Retinal pigment epithelial cell (primary cell): ENCODE measurements around the gene ULK2.
"Not testable (repeated sequence)": the region's sequence is repeated elsewhere in the genome, so short reads cannot be mapped to it uniquely, and the experiment has no call there.

Experiments
- DNase-seq: peaks from one replicate; pipeline ENCODE4 v3.0.0-alpha.2; 2010; ENCODE audit warnings: low read depth
- H3K4me3 ChIP-seq: 2 replicates; pipeline ENCODE4 v1.5.1; 2011; ENCODE audit warnings: mild to moderate bottlenecking, low read length, control low read depth, moderate library complexity
- CTCF ChIP-seq: conservative IDR thresholded peaks from 2 replicates; pipeline ENCODE4 v1.5.1; 2011; ENCODE audit warnings: low read depth, low read length, control low read depth, inconsistent platforms

The ULK2 gene

GRCh38 chr17:19867079-19867328 is 732 bp downstream of the ULK2 start:
- peak overlapping the region; percentile 77 for H3K4me3 ChIP-seq
- TF ChIP-seq CTCF: peak; percentile 40
- DNase-seq: no peak

- no peak overlapping the region for H3K4me3 ChIP-seq
- no peak for TF ChIP-seq CTCF
- no peak for DNase-seq
These were observed 2.7 kb downstream of the ULK2 start for GRCh38 chr17:19865021-19865420.

- DNase-seq, H3K4me3 ChIP-seq: not testable (repeated sequence)
These were observed 7.0 kb downstream of the ULK2 start for GRCh38 chr17:19860647-19861177.

- DNase-seq: no peak
- no peak for TF ChIP-seq CTCF
- no peak overlapping the region for H3K4me3 ChIP-seq
These were observed 10.1 kb downstream of the ULK2 start for GRCh38 chr17:19857640-19858039.

GRCh38 chr17:19833914-19834313 is 33.8 kb downstream of the ULK2 start:
- TF ChIP-seq CTCF: no peak
- DNase-seq: no peak
- no peak overlapping the region for H3K4me3 ChIP-seq

- TF ChIP-seq CTCF: no peak
- no peak overlapping the region for H3K4me3 ChIP-seq
- no peak for DNase-seq
These were observed 37.7 kb downstream of the ULK2 start for GRCh38 chr17:19830061-19830460.

- TF ChIP-seq CTCF: peak; percentile 54
- no peak for DNase-seq
- H3K4me3 ChIP-seq: no peak overlapping the region
These were observed 55.3 kb downstream of the ULK2 start for GRCh38 chr17:19812407-19812806.

GRCh38 chr17:19805006-19805405 is 62.7 kb downstream of the ULK2 start:
- no peak for DNase-seq
- no peak overlapping the region for H3K4me3 ChIP-seq
- no peak for TF ChIP-seq CTCF
